ENCODE data around the gene PLEKHA6. TPM values are rescaled to one million over a fixed set of nuclear protein-coding genes. Genes with fewer than 3 reads are reported as not detected.

PLEKHA6 gene
- total RNA-seq, 2 donors from 2014 or later = 18.1 to 25.7 TPM

GRCh38 chr1:204376919-204377799 is 17.4 kb upstream of the PLEKHA6 start:
- Histone ChIP-seq H3K4me1 (peaks cover 0 to 12% of the 10 kb centered on the region in 2 donors), H3K27ac (no peak overlapping the region), H3K9me3 (no peaks in the 10 kb centered on the region), H3K4me3 (peak overlapping the region; percentile 36 to 55), H3K36me3 (no peaks in the 10 kb centered on the region), H3K27me3 (no peaks in the 10 kb centered on the region)
- TF ChIP-seq CTCF (IDR thresholded peaks at IDR 0.05) = no peak
- DNase-seq (ENCODE audit: low spot score) = no peak

GRCh38 chr1:204376465-204376864 is 16.7 kb upstream of the PLEKHA6 start:
- H3K27ac ChIP-seq = no peak overlapping the region
- H3K27me3 ChIP-seq = no peaks in the 10 kb centered on the region
- H3K9me3 ChIP-seq = no peaks in the 10 kb centered on the region
- H3K4me1 ChIP-seq = peaks cover 0 to 12% of the 10 kb centered on the region in 2 donors
- H3K36me3 ChIP-seq = no peaks in the 10 kb centered on the region
- no peak overlapping the region for H3K4me3 ChIP-seq
- no peak for DNase-seq (ENCODE audit: low spot score)
- TF ChIP-seq CTCF (IDR thresholded peaks at IDR 0.05) = no peak

- H3K27ac ChIP-seq = no peak overlapping the region
- H3K27me3 ChIP-seq = no peaks in the 10 kb centered on the region
- H3K9me3 ChIP-seq = no peaks in the 10 kb centered on the region
- TF ChIP-seq CTCF (IDR thresholded peaks at IDR 0.05) = no peak
- H3K4me3 ChIP-seq = no peak overlapping the region
- H3K4me1 ChIP-seq = peaks cover 0 to 12% of the 10 kb centered on the region in 2 donors
- no peak for DNase-seq (ENCODE audit: low spot score)
- H3K36me3 ChIP-seq = no peaks in the 10 kb centered on the region
Observed at GRCh38 chr1:204373911-204374310, 14.2 kb upstream of the PLEKHA6 start.

GRCh38 chr1:204370176-204370575 is 10.4 kb upstream of the PLEKHA6 start:
- TF ChIP-seq CTCF (IDR thresholded peaks at IDR 0.05) = no peak
- H3K27me3 ChIP-seq = no peaks in the 10 kb centered on the region

GRCh38 chr1:204368996-204369726 is 9.4 kb upstream of the PLEKHA6 start:
- no peak overlapping the region for H3K4me3 ChIP-seq
- no peak overlapping the region for H3K27ac ChIP-seq
- no peaks in the 10 kb centered on the region for H3K9me3 ChIP-seq
- no peaks in the 10 kb centered on the region for H3K27me3 ChIP-seq
- TF ChIP-seq CTCF (IDR thresholded peaks at IDR 0.05) = no peak
- DNase-seq (ENCODE audit: low spot score) = no peak
- no peaks in the 10 kb centered on the region for H3K36me3 ChIP-seq
- peaks cover 0 to under 1% of the 10 kb centered on the region in 2 donors for H3K4me1 ChIP-seq

More at GRCh38 chr1:204370176-204370575, 10.4 kb upstream of the PLEKHA6 start:
- no peak for DNase-seq (ENCODE audit: low spot score)
- Histone ChIP-seq H3K9me3 (no peaks in the 10 kb centered on the region), H3K27ac (no peak overlapping the region), H3K4me3 (no peak overlapping the region), H3K4me1 (no peaks in the 10 kb centered on the region), H3K36me3 (no peaks in the 10 kb centered on the region)
